NCI-H1694 (cell line): ENCODE data around the gene COG7.
"Not testable (repeated sequence)": the region's sequence is repeated elsewhere in the genome, so short reads cannot be mapped to it uniquely, and the experiment has no call there.

Source experiments
- DNase-seq: peaks from one replicate; lab custom pipeline; 2025; lab: John Stamatoyannopoulos, UW

The COG7 gene

DNA sequence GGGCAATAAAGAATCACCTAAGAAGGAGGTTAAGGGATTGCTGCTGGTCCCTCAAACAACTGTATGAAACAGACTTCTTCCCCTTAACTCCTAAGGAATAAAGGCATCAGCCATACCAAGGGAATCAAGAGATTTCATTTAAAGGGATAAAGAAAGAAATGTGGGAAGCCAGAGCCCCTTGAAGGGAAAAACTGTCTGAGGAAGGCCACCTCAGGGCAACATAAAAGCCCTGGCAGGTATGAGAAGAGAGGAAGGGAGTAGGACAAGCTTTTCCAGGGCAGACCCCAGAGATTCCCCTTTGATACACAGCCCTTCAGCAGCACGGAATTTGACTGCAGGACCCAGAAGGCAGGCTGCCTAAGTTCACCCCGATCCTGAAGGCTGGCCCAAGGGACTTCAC, 43.5 kb downstream of the COG7 start:
- DNase-seq, result no peak

DNA sequence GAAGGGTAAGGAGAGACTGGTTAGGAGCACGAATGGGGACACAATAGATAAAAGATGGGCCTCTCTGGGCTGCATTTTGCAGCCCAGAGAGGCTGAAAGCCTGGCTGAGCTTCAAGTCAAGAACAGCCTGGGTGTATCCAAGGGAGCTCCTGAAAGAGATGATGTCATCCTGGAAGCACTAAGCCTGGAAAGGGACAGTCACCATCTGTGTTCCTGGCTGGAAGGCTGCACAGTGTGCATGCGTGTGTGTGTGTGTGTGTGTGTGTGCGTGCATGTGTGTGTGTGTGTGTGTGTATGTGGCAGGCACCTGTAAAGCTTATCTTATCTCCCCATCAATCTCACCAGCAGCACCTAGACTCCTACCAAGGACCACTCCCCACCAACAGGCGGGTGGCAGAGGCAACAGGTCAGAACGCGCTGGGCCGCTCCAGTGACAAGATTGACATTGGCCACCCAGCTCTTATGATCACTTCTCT, 44.1 kb downstream of the COG7 start:
- peak; percentile 98 for DNase-seq

DNA sequence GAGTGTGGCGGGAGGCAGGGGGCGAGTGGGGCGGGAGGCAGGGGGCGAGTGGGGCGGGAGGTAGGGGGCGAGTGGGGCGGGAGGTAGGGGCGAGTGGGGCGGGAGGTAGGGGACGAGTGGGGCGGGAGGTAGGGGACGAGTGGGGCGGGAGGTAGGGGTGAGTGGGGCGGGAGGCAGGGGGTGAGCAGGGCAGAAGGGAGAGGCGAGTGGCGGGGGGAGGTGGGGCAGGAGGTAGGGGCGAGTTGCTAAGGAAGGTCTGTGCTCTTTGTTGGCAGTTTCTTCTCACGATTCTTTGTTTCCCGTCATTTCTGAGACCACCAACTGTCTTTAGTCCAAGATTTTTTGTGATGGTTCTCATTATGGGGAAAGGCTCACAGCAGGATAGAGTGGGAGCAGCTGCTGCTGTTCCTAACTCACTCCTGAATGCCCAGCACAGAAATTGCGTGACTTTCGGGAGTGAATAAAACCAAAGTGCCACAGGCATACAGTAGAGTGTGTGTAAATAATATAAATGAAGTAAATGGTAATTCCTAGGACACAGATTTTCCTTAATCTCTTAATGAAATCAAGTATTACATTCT, 44.7 kb downstream of the COG7 start:
- DNase-seq, result no peak

DNA sequence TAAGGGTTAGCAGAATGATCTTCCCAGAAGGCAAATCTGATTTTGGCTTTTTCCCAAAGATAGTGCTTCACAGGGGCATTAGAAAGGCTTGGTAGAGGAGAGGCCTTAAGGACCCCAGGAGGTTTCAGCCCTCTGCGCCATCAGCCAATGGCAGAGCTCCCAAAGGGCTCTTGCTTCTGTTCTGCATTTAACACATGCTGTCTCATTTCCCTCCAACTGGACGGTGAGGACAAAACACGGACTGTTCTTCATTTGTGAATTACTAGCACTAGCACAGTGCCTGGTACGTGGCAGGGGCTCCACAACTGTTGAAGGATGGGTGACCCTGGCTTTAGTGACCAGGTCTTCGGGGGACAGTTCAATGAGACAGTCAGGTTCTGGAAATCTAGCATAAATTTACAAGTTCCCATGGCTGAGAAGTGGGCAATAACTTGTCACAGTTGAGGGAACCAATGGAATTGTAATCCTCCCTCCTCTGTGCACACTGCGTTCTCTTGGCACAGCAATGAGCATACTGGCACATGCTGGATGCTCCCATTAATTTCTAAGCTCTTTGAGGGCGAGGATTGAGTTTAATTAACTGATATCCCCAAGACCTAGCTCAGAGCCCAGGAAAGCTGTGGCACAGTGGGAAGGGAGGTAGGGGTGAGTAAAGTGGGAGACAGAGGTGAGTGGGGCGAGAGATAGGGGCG, 45.4 kb downstream of the COG7 start:
- peak; percentile 23 for DNase-seq

DNA sequence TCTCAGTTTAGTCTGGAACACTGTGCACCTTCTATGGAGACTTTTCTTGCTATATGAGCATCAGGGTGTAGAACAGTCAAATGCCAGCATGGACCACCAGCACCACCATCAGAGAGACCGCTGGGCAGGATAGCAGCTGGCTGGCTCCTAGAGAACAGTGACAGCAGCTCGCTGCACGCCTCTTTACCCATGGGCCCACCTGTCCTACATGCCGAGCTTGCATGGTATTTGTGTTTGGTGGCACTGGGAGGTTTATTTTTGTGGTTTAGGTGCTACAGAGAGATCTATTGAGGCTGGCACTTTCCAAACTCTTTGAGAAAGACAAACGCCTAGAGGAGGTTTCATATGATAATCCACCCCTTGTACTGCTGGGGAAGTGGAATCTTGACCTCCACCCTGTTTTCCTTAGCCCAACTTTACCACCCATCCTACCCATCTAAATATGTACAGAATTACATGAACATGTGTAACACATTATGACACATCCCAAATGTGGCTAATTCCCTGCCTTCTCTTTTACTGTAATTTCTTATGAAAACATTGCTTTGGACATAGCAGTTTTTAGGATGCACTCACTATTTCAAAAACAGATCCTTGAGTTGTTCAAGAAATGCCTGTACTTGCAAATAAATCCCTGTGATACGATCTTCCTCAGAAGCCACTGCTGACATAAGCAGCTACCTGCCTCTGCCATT, 46.3 kb downstream of the COG7 start:
- peak; percentile 89 for DNase-seq

DNA sequence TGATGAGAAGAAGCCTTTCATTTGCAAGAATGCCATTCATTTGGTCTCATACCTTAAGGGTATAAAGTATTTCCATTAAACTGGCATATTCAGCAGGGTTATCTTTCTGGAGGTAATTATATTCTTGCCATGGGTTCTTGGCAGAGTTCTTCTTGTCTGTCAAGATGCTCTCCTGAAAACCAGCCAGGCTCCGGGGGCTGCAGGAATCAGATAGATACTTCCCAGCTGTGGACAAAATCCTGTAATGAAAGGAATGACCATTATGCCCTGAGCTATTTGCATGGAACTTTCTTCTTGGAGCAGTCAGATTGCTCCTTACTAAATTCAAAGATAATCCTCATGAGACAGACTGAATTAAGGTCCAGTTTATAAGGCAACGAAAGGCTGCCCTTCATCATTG, 47.0 kb downstream of the COG7 start:
- DNase-seq, result no peak

DNA sequence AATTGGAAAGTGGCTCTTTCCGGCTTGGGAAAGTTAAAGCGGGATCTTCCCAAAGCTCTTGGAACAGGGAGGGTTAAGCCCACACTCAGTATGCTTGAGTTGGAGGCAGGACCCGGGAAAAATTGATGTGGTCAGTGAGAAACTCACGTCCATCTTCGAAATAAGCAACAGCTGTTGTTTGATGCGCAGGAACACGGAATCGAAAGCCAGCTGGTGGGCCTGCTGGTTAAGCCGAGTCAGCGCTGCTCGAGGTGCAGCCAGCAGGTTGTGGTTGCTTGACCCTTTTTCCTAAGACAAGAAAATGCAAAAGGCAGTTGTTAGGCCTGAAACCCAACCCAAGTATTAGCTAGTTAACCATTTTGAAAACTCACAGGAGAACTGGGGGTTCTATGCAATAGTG, 49.4 kb downstream of the COG7 start:
- DNase-seq, result peak; percentile 54

DNA sequence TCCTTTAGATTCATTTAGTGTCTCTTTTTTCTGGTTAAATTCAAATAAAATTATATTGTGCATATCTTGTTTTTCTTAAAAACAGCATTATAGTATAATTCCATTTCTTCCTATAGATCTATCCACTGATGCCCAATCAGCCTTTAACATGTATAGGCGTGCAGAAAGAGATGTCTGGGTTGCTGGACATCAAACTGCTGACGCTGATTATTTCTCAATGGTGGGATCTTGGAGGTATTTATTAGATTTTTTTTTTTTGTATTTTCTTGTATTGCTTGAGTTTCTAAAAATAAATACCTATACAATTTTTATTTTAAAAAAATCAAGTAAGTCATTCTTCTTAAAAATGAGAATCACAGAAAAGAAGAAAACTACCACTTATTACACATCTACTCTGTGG, 50.9 kb downstream of the COG7 start:
- no peak for DNase-seq

DNA sequence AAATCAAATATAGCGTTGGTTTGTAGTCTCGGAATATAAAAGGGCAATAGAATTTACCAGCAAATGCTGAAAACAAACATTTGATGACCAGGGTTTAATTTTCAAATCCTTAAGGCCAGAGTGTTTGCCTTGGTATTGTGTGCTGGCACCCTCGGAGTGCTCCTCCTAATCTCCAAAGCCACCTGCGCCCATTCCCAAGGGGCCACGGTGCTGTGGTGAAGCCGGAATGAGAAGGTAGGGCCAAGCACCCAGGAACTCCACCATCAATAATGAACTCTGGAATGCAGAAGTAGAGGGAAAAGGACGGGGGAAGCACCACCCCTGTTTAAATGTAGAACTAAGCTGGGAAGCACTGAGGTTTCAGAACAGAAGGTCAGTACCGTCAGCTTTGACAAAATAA, 51.9 kb downstream of the COG7 start:
- DNase-seq, result no peak

DNA sequence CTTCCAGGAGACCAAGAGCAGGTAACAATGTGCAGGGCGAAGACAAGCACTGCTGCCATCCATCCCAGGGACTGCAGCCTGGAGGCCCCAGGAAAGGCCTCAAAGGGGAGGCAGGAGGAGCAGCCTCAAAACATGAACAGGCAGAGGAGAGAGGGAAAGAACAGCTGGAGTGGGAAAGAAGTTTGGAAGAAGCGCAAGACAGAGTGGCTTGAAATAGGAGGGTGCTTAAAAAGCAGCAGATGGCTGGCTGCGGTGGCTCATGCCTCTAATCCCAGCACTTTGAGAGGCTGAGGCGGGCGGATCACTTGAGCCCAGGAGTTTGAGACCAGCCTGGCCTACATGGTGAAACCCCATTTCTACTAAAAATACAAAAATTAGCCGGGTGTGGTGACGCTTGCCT, 52.5 kb downstream of the COG7 start:
- DNase-seq, result not testable (repeated sequence)

DNA sequence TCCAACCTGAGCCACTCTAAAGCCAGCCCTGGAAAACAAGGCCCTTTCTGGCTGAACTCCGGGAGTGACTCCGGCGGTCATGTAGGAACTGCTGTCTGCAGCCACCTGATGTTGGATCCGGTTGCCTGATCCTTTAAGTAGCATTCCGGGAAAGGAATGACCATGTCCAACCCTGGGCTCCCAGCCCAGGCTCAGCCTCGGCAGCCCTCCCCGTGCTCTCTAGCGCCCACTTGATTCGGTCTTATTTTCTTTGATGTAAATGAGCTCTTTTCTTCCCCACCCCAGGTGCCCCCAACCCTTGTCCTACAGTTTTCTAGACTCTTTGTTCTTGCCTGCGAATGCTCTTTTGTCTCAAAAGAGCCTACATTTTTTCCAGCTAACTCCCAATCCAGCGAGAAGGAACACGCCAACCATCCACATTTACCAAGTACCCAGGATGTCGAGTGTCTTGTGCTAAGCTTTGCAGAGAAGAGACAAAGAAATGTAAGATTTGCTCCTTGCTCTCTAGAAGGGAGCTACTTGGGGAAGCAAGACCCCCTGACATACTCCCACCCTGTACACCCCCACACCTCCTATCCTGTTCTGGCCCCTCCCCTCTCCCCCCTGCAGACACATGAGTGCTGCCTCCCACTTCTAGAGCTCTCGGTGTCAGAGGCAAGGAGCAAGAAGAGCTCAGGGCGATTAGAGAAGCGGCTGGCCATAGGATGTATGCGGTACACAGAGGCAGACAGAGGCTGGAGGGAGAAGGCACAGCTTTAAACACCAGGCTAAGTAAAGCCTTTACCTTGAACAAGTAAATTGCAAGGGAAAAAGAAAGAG, 53.8 kb downstream of the COG7 start:
- no peak for DNase-seq

DNA sequence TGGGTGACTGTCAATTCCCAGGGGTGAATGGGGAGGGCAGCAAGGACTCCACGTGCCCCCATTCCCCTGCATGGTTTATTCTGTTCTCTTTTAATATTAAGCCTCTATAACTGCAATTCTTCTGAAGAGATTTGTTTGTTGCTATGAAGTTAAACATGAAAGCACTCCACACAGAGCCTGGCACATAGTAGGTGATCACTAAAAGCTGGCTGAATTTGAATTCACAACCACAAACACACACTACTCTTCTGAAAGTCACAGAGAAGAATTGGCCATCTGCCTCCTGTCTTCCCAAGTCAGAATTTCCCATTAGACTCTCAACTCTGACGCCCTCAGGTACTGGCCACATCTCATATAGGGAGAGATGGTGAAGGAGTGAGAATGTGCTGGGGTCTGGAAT, 55.5 kb downstream of the COG7 start:
- no peak for DNase-seq

DNA sequence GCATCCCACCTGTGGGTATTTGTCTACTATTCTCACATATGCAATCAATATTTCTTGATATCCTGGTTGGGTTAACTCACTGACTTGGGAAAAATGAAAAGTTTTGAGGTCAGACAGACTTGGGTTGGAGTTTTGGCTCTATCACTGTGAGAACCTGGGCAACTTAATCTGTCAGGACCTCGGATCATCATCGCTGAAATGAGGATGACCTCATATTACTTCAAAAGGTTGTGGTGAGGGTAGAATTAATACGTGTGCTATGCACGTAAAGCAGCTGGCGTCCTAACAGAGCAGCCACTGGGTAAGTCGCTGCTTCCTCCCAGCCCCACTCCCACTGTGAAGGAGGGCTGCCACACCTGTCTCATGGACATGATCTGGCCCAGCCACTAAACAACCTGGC, 57.3 kb downstream of the COG7 start:
- no peak for DNase-seq

DNA sequence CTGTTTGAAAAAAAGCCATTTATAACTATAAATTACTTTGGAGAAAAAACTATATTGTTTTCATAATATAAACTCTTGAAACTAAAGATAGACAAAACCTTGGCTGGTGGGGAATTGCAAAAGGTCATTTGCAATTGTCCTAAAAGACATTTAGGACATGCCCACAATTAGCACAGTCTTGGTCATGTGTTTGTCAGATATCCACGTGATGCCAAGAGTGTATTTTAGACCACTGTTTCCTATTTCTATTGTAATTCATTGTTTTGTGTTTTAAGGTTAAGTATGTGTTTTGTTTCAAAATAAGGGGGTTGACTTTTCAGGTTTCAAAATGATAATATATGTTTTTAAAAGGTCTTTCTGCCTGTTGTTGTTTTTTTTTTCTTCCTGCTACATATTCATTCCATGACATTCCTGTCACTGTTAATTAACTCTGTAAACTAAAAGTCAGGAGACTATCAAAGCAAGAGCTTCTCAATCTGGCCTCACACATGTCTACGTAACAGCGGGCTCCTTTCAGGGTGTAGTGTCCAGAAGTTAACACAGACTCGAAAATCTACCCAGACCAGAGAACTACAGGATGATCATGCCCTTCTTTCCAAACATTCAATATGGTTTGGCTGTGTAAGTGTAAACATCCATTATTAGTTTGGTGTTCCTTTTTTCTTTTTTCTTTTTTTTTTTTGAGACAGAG, 58.7 kb downstream of the COG7 start:
- DNase-seq, result no peak

DNA sequence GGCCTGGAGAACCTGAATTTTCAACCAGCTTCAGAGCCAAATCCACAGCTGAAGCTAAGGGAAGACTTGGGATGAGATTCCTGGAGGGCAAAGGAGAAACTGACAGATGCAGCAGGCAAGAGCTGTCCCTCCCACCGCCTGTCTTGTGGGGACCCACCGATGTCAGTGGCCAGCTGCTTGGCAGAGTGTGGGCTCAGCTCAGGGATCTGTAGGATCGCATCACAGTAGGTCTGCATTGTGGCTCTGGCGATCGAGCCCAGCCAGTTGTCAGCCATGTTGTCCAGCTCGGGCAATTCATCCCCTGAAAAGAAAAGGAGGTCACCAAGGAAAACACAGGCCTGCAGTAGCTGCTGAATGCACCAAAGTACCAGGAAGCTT, 60.8 kb downstream of the COG7 start:
- no peak for DNase-seq

DNA sequence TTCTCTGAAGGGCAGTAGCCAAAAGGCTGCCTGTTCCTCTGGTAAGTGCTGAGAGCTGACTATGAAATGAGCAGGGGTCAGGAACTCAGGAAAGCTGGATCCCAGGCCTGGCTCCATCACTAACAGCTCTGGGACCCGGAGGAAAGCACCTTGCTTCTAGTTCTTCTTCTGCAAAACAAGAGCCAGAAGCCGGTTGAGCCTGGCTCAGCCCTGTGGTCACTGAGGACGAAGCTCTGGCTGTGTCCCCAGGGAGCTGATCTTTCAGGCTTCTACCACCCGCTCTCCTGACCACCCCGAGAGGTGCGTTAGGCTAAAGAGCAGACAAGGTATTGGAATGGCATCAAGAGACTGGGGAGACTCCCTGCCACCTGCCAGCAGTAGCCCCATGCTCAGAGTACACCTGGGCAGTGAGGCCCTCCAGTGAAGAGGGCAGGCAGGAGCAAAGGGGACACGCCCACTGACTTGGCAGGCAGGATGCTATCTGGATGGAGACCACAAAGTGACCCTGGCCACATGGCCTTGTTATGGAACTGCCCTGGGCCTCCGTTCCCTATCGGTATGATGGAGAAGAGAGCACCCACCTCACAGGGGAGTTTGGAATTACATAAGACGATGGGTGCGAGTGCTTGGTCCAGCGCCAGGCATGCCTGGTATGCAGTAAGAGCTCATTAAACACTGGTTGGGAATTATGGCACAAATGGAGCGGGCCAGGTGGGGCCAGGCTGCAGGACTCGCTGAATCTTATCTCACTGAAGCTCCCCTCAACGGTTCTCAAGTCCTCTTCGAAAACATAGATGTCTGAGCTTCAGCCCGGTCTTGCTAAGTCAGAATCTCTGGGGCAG, 61.4 kb downstream of the COG7 start:
- no peak for DNase-seq

DNA sequence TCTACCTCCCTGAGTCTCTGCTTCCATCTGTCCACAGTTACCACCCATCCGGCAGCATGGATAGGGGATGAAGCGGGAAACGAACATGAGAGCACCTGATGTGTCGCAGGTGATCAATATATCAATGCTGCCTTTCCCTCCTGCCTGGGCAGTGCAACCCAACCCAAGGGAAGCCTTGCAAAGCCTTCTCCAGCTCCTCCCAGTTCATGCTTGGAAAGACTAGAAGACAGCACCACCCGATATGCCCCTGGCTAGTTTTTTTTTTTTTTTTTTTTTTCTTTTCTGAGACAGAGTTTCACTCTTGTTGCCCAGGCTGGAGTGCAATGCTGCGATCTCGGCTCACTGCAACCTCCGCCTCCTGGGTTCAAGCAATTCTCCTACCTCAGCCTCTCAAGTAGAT, 63.1 kb downstream of the COG7 start:
- not testable (repeated sequence) for DNase-seq

DNA sequence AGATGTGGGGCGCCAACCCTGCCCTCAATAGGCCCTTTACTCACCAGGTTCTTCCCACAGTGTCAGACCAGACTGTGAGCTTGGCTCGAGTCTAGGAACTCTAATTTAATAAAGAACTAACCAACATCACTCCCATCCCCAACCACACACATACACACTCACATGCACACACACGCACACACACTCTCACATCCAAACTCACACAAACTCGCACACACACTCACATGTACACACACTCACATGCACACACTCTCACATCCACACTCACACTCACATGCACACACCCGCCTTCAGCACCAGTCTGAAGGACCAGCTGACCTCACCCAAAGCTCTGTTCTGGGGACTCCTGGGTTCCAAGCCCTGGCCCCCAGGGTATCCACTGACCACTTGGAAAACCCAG, 63.8 kb downstream of the COG7 start:
- DNase-seq, result no peak

DNA sequence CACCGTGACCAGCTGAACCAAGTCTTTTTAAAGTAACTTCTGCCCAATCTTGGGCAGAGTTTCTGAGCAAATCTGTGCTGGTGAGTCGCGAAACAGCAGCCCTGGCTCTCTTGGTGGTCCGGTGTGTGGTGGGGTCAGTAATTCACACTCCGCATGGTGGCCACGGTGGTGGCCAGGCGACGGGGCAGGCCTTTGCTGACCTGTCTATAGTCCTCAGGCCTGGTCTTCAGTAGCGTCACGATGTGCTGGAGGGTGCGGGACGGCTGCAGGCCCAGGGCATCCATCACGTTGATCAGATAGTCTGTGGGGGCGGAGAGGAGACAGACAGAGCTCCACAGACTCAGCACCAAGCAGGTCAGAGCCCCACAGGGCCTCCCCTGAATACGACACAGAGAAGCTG, 64.2 kb downstream of the COG7 start:
- DNase-seq, result no peak

DNA sequence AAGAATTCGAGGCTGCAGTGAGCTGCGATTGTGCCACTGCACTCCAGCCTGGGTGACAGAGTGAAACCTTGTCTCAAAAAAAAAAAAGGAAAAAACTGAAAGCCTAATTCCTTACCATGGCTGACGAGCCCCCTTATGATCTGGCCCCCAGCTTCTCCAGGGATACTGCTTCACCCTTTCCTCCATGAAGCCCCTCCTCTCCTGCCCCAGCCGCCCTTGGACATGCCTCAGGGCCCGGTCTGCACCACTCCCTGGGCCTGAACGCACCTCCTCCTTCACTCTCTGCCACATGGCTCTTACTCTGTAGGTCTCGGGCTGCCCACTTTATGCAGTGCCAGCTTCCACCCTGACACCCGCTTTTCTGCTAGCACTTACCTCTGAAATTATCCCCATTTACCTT, 65.3 kb downstream of the COG7 start:
- no peak for DNase-seq

DNA sequence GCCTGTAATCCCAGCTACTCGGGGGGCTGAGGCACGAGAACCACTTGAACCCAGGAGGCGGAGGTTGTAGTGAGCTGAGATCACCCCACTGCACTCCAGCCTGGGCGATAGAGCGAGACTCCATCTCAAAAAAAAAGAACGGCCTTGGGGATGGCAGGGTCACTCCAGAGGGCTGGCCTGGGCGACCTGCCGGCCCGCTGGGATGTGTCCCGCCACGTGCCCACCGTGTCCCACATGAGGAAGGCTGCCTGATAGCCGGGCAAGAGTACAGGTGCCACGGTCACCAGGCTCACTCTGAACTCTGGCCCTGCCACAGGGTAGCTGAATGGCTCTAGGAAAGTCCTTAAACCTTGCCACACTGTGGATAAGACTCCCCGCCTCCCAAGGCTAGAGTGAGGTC, 67.5 kb downstream of the COG7 start:
- DNase-seq, result no peak
